GM12878 (cell line): Measurements from ENCODE around the gene HABP2.

Experiments used
- CHD1 ChIP-seq: IDR thresholded peaks from 2 replicates; pipeline ENCODE4 v1.6.1; 2012; ENCODE audit warnings: low read depth, low read length, improper control_type of control experiment
- NBN ChIP-seq: fragments of 450-650 bp; IDR thresholded peaks from 2 replicates; pipeline ENCODE4 v1.6.1; 2016
- SP1 ChIP-seq: IDR thresholded peaks from one replicate; pipeline ENCODE4 v1.6.1; 2011; ENCODE audit warnings: low read depth, low read length
- ZBED1 ChIP-seq: IDR thresholded peaks from 2 replicates; pipeline ENCODE4 v1.6.1; 2016; ENCODE audit warnings: borderline replicate concordance
- ZNF274 ChIP-seq: IDR thresholded peaks from one replicate; pipeline ENCODE4 v1.8.0; 2011; ENCODE audit not compliant: insufficient read length, insufficient read depth

GRCh38 chr10:113592380-113592779 lies 39.5 kb downstream of the HABP2 start:
- TF ChIP-seq ZNF274 (no peak), ZBED1 (no peak), NBN (no peak), CHD1 (no peak), SP1 (no peak)
